ENCODE measurements around the gene KLK14. TPM values are rescaled to one million over a fixed set of nuclear protein-coding genes. Genes with fewer than 3 reads are reported as not detected.

KLK14 gene
- total RNA-seq, 1 donor from 2014 or later: not detected

DNA sequence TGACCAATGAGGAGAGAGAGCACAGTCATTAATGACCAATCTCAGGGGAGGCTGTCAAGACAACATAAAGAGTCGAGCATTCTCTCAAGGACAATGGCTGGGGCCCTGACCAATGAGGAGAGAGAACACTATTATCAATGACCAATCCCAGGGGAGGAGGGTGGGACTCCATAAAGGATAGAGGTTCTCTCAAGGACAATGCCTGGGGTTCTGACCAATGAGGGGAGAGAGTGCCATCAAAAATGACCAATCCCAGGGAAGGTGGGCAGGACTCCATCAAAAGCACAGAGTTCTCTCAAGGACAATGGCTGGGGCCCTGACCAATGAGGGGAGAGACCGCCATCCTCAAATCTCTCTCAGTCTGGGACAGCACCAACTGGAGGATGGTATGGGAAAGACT, 53.0 kb downstream of the KLK14 start:
- no peak for DNase-seq (ENCODE audit: low spot score in 2 of 2)
- Histone ChIP-seq H3K36me3 (no peaks in the 10 kb centered on the region), H3K27me3 (no peaks in the 10 kb centered on the region), H3K4me1 (no peaks in the 10 kb centered on the region), H3K4me3 (no peak overlapping the region), H3K27ac (no peak overlapping the region), H3K9me3 (no peaks in the 10 kb centered on the region)
- TF ChIP-seq, protein P1, sequence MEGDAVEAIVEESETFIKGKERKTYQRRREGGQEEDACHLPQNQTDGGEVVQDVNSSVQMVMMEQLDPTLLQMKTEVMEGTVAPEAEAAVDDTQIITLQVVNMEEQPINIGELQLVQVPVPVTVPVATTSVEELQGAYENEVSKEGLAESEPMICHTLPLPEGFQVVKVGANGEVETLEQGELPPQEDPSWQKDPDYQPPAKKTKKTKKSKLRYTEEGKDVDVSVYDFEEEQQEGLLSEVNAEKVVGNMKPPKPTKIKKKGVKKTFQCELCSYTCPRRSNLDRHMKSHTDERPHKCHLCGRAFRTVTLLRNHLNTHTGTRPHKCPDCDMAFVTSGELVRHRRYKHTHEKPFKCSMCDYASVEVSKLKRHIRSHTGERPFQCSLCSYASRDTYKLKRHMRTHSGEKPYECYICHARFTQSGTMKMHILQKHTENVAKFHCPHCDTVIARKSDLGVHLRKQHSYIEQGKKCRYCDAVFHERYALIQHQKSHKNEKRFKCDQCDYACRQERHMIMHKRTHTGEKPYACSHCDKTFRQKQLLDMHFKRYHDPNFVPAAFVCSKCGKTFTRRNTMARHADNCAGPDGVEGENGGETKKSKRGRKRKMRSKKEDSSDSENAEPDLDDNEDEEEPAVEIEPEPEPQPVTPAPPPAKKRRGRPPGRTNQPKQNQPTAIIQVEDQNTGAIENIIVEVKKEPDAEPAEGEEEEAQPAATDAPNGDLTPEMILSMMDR (IDR thresholded peaks at IDR 0.05): no peak
- intact Hi-C loops (cut with DNase I): no loop called here

Other genes starting within 250 kb of the KLK14 start
- not detected for gene KLK15, start 249.3 kb downstream of the KLK14 start, total RNA-seq
- gene KLK3, start 228.0 kb downstream of the KLK14 start, total RNA-seq: not detected
- gene KLK2, start 209.4 kb downstream of the KLK14 start, total RNA-seq: not detected
- gene KLK4, start 171.5 kb downstream of the KLK14 start, total RNA-seq: not detected
- gene KLK5, start 129.8 kb downstream of the KLK14 start, total RNA-seq: not detected
- not detected for gene KLK6, start 113.3 kb downstream of the KLK14 start, total RNA-seq
- gene KLK7, start 99.0 kb downstream of the KLK14 start, total RNA-seq: not detected
- not detected for gene KLK8, start 81.3 kb downstream of the KLK14 start, total RNA-seq
- gene KLK10, start 63.2 kb downstream of the KLK14 start, total RNA-seq: 1.6 TPM
- gene KLK11, start 56.3 kb downstream of the KLK14 start, total RNA-seq: not detected
- not detected for gene KLK12, start 47.9 kb downstream of the KLK14 start, total RNA-seq
- not detected for gene KLK13, start 17.8 kb downstream of the KLK14 start, total RNA-seq
- 8.9 TPM for gene CTU1, start 25.5 kb upstream of the KLK14 start, total RNA-seq
- 0.85 TPM for gene SIGLEC9, start 42.0 kb upstream of the KLK14 start, total RNA-seq
- gene SIGLEC7, start 59.4 kb upstream of the KLK14 start, total RNA-seq: 4.8 TPM
- 1.3 TPM for gene CD33, start 142.2 kb upstream of the KLK14 start, total RNA-seq
- not detected for gene SIGLECL1, start 168.2 kb upstream of the KLK14 start, total RNA-seq
- gene IGLON5, start 228.8 kb upstream of the KLK14 start, total RNA-seq: 4.9 TPM

All from ascending aorta (tissue), 2 donors.